GM18517 (cell line): ENCODE results near the gene CACNA2D1.

Experiments used
- ATAC-seq: cut with Tn5 transposase; IDR thresholded peaks from one replicate; pipeline ENCODE4 v1.9.1; 2021; ENCODE audit warnings: mild to moderate bottlenecking, moderate library complexity; ENCODE audit not compliant: unreplicated experiment

Gene CACNA2D1

DNA sequence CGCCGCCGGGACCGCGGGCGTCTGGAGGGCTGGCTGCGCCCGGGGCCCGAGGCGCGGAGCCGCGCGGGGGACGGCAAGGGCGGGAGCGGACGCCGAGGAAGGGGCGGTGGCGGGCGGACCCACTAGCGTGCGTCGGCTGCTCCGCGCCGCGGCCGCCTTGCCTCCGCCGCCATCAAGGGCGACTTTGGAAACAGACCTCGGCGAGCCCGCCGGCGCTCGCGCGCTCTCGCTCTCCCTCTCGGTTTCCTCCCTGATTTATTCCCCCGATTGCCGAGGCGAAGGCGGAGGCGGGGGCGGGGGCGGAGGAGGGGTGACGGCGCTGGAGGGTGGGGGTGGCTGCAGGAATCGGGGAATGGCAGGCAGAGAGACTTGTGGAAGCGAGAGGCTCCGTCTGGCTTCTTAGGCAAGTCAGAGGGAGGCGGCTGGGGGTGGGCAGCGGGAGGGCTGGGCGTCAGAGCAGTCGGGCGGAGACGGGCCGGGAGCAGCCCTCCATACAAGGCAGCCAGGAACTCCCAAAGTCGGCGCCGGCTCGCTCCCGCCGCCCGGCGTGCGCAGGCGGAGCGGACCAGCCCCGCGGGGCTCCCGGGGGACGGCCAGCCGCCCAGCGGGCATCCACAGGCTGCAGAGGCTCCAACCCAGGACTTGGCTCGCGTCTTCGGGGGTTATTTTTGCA lies at the start of gene CACNA2D1:
Gene CACNA2D1 (minus strand): TSS at position 231 of the 673 bp plus-strand sequence.
- no peak for ATAC-seq

DNA sequence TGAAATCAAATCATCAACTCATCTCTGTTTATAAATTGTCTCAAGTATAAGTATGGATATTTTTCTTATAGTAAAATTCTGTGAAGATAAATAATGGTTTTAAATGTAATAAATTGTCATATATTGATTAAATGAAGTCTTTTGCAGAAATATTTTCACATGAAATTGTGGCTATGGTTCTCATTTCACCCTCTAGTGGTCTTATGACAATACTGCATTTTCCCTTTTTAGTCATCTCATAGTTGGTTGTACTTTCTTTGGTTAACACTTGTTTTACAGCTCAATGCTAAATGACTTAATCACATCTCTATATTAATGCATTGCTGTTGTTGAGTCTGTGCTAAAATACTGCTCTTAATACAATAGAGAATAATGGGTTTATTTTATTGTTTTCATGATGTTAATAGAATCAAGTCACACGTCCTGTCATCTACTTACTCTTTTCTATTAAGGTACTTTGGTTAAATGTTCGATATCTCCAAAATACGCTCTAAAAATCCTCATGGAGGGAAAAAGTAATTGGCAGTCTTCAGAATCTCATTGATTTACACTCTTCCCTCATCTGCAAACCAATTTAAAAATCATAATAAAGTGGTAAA lies 38.0 kb upstream of the CACNA2D1 start:
- ATAC-seq, result peak; percentile 65

DNA sequence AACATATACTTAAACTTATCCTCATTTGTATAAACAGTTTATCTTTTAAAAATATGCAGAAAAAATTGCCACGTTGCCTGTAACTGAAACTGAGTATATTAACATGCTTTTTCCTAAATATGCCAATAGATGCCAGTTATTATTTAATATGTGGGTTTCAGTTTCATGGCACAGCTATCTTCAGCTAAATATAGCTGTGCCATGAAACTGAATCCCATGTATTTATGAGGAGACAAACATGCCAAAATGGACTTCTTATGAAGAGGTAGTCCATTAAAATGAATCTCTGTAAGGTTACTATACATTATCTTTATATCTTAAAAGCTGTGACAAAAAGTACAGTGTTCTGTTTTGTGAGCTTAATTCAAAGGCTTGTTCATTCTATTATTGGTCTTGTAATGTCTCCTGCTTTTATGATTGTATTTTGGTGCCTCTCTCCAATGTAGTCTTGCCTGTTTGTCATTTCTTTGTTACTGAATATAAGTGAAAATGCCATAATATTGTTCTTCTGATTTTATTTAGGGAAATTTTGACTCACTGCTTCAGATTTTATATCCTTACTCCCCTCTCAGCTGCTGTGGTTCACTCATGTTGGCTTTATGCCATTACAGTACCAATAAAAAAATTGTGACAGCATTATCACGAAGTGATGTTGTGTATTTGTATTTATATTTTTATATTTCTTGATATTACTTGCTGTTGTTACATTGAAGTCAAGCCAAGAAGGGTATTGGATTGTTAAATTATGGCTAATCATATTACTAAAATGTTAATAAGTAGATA lies 34.3 kb upstream of the CACNA2D1 start:
- ATAC-seq, result no peak

DNA sequence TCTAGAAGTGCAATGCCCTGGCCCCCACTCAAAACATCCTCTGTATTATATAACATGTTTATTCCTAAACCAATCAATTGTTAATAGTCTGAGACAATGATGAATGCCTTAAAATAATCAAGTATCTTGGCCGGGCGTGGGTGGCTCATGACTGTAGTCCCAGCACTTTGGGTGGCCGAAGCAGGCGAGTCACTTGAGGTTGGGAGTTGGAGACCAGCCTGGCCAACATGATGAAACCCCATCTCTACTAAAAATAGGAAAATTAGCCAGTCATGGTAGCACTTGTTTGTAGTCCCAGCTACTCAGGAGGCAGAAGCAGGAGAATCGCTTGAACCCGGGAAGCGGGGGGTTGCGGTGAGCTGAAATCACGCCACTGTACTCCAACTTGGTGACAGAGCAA lies 29.4 kb upstream of the CACNA2D1 start:
- ATAC-seq, result no peak

DNA sequence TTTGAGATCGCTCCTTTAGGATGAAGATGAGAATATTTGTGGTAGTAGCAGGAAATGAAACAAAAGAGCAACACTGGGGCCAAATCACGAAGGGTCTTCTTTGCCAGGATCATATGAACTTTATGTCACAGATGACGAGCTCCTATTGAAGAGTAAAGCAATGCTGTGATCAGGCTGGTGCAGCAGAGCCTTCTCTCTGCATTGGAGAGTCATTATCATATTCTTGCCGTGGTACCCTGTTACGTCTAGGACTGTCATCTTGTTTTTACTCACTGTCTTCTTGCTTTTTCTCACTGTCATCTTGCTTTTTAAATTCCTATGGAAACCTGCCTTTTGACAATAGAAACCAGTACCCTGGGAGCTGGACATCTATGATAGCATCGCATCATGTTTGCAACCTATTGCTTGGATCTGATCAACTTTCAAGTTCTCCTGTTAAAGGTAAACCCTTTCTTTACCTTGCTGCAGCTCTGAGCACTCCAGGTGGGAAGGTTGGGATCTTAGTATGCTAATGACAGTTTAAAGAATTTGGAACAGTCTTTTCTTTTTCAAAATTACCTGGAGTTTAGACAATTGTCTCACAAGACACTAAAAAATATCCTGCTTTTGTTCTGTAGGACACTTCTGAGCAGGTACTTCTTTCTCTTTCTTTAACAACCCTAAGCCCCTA lies 27.9 kb upstream of the CACNA2D1 start:
- ATAC-seq, result no peak

DNA sequence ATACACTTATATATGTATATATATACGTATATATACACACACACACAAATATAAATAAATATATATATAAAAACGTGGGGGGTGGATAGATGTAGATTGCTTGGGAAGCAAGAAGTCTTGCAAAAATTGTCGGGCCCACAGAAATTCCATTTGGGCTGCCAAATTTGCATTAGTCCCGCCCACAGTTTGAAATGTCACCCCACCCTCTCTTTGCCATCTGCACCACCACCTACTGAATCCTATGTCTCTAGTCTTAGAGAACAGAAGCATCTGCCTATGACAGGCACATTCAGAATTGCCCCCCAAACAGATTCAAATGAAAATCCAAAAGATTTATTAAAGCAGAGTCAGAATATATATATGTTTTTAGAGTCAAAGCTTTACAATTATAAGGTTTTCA lies 25.6 kb upstream of the CACNA2D1 start:
- no peak for ATAC-seq

DNA sequence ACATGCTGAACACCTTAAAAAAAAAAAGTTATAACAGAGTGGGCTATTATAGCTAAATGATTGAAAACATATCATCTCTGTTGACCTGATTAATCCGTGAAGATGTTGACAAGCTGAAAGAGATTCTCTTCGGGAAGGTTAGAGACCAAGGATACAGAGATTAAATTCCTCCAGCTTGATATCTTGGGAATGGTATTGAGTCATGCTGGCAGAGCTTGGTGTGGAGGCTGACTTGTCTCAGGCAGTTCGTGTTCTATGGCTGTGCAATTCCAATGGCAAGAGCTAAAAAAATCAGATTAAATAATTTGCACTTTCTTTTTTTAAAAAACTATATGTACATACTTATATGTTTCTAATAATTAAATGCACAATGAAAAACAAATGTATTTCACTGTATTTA lies 24.9 kb upstream of the CACNA2D1 start:
- no peak for ATAC-seq

DNA sequence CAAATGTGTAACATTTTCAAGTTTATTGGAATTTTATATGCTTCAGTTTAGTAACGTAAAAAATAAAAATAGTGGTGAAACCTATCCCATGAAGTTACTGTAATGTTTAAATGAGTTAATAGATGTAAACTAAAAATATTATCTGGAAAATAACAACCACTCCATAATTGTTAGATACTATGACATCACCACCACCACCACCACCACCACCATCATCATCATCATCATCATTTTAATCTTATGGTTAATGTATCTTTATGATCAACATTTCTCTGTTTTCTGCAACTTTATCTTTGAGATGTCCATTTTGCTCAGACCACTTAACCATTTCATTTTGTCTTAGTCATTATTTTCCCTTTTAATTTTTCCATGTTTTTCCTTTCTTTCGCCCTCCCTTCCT lies 23.4 kb upstream of the CACNA2D1 start:
- ATAC-seq, result no peak

DNA sequence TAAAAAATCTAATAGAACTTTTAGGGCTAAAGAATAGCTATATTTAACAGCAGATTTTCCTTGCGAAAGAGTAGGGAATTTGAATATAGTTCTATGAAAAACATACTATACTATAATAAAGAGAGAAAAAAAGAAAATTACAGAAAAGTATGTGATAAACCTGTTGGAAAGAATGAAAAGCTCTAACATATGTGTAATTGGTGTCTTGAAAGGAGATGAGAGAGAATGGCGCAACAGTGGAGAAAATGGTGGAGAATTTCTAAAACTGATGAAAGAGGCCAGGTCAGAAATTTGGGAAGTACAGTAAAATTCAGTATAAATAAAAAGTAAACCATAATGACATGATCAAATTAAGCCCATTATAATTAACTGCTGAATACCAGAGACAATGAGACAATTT lies 20.8 kb upstream of the CACNA2D1 start:
- no peak for ATAC-seq

DNA sequence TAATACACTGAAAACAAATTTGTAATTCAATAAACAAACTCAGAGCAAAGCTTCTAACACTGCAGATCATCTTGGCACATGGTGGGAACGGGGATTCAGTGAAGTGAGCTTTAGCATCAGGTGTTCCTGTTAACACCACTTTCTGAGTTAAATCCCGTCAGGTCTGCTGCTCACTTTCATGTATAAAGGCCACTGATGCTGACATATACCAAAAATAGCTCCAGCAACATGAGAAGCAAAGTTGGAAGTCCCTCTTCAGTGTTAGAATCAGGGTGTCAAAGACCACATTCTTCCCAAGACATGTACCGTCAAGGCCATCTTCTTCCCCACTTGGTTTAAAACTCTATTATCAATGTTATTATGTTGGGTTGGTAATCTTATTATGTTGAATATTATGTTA lies 11.7 kb upstream of the CACNA2D1 start:
- no peak for ATAC-seq

DNA sequence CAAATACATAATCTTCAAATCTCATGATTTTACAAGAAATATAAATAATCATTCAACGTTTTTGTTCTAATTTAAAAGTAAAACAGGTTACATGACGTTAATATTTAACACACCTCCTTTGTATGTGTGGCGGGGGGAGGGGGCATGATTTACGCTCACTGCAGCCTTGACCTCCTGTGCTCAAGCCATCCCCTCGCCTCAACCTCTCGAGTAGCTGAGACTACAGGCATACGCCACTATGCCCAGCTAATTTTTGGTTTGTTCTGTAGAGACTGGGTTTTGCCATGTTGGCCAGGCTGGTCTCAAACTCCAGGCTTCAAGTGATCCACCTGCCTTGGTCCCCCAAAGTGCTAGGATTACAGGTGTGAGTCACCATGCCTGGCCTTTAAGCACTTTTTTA lies 7.2 kb upstream of the CACNA2D1 start:
- ATAC-seq, result no peak

DNA sequence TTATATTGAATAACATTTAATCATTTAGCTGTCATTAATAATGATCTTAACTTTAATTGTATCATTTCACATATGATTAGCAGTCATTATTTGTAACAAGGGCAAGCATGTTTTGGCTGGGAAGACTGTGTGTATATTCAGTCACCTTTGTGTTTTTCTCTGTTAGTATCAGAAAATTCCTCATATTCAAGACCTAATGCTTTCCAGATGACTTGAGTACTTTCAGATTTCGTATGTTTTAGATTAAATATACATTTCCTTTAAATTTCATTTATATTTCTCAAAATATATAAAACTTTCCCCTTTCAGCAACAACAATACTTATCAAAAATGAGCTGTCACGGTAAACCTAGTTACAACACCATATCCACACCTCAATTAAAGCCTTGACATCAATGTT lies 6.3 kb upstream of the CACNA2D1 start:
- no peak for ATAC-seq

DNA sequence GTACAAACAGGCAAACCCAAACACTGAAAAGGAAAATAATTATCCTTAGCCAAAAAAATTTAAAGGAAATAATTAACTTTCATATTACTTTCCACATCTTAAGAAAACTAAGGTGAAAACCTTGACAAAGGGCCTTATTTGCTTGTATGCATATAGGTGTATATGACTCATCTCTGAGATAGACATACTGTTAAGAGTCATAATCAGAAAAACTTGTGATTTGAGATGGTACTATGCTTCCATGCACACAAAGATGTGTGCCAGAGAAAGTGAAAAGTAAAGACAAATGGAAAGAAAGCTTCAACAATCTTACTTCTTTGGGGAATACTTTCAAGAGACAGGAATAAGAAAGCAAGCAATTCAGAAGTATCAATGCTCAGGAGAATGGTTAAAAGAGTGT lies 3.3 kb upstream of the CACNA2D1 start:
- no peak for ATAC-seq

DNA sequence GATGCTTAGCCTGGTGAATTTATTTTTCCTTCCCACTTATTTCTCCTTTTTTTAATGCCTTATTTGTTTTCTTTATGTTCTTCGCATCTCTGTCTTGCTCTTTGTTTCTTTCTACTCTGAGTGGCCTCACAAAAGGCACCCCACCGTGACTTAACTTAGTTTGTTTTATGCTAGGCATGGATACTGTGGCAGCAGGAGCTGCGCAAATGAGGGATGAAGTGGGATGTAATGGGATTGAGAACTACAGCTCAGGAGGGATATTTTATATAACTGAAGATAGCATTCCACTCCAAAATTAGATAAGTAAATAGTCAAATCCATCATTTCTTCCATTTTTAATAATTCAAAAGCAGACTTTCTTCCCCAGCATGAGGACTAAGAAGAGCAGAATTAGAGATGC lies 1.7 kb upstream of the CACNA2D1 start:
- ATAC-seq, result no peak

DNA sequence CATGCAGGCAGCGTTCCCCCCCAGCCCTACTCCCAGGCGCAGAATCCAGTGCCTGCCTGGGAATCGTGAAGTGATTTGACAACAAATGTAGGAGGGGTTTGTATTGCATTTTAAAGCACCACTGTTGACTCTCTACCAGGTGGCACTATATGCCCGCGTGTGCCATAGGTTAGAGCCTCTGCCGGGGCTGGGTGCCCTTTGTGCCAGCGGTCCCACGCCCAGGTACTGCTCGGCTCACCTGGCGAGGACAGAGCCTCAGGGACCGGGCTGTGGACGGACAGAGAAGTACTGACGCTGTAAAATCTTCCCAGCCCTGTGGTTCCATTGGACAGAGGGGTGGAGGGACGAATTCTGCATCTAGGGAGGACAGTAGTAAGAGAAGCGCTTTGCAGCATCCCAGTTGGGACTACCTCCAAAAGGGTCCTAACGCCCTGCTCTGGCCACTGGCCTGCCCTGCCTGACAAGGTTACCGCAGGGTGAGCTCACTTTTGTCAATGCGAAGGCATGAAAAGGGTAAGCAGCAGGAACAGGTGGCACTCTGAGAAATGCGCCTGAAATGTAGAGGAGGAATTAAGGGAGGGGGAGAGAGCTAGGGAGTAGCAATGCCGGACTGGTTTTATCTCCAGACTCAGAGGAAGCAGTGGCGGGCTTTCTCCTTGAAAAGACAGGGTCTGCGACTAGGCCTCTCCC lies 788 bp upstream of the CACNA2D1 start:
- ATAC-seq, result no peak

DNA sequence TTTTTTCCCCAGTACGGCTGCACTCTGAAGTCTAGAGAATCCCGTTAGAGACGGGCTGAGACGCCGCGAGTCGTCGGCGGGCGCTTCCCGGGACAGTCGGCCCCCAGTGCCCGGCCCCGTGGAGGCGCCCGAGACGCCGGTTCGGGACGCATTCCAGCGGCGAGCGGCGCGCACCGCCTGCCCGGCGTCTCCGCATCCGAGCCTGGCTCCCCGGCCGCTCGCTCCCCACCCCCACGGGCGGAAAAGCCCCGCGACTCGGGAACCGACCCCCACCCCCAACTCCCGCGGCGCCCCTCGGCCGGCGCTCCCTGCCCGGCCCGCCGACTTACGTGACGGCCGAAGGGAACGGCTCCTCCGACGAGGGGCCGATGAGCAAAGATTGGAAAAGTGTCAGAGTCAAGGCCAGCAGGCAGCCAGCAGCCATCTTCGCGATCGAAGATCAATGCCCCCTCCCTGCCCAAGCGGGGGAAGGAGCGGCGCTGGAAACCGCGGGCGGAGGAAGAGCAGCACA lies 486 bp downstream of the CACNA2D1 start:
- ATAC-seq, result no peak

DNA sequence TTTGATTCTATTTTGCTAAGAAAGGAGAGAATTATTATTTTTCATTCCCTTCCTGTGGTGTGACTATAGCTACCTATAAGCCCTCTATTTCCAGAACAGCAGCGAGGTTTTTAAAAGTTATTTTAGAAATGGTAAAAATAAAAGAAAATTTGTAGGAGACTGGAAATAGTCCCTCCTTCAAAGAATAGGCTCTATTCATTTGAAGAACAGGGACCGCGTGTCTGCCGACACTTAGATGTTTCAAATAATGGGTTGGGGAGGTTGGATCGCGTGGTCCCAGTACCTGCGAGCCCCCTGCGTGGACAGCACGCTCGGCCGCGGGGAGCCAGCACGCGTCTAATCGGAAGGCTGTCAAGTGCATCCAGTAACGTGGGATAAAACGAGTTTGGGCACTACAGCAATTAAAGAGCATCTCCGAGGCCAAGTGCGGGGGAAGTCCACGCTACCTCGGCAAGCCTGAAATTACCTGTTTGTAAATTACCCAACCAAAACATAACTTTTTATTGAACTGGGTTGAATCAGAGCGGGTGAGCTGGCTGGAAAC lies 1.0 kb downstream of the CACNA2D1 start:
- ATAC-seq, result no peak

DNA sequence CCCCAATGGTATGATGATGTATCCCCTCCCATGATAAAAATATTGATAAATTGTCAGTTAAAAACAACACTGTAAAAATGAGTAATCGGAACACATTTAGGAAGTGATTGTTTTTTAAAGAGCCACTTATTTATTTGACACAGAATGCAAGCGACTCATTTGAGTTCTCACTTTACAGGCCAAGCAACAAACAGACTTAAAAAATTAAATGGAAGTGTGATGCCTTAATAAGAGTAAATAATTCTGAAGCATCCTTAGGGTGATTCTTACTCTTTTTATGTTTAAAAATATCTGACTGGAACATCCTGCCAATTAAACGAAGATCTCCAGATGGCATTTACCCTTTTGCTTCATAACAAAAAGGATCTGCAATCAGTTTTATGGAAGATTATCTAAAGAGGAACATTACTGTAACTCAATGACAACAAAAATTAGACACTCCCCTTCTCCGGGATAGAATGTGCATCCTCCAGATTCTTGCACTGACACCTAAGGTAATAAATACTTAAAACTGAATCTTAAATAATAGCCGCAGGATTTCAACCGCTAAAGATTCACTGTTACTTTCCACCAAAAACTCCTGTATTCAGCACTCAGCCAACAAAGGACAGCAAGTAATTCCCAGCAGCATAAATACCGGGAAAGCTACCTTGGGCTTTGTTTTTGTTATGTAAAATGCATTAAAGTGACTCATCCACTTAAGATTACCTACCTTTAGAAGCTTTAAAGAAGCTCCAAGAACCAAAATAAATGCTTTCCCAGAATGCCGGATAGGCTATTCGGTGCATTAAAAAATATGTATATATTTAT lies 1.7 kb downstream of the CACNA2D1 start:
- no peak for ATAC-seq

DNA sequence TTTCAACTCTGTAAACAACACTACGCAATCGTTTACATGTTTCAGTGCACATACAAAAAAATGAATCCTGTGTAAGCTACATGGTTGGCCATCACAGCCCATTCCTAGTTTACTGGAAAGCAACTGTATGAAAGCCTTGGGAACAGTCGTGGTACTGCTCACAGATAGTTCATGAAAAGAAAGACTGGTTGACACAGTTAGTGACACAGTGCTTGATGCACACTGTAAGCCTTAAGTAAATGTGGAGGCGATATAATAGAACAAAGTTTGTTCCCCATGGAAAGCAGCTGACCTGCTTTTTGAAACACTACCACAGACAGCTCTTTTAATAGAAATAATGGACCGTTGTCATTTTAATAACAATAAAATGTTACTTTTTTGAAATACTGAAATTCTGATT lies 5.1 kb downstream of the CACNA2D1 start:
- ATAC-seq, result no peak

DNA sequence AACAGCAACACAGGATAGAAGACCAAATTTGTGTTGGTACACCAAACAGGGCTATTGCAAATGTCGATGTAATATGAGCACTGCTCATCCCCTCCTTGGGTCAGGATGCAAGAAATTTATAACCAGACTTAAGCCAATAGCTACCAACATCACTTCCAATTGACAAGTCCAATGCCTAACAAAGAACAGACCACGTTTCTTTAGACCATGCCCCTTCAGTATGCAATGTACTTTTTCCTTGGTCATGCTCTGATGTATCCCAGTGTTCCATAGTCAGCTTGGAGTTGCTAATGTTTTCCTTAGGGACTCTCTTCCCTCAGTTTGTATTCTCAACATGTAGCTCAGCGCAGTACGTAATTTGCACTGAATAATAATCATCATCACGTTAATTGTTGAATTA lies 7.8 kb downstream of the CACNA2D1 start:
- no peak for ATAC-seq
